Caco-2 (cell line): ENCODE data around the gene HIRA. TPM values are rescaled to one million over a fixed set of nuclear protein-coding genes. Genes with fewer than 3 reads are reported as not detected.

Experiments
- BruUV-seq: library from RNA; stranded (reverse); fragments of 400-500 nt; replicated peaks from 2 replicates; lab custom pipeline; 2021; lab: Mats Ljungman, UMichigan
- CTCF ChIA-PET: fragments of 300-600 bp; sonication (Branson Sonifier 250); formaldehyde crosslinking; loops from one replicate; lab custom pipeline; 2022; ENCODE audit warnings: antibody characterized with exemption; lab: Charles Lee
- POLR2A ChIA-PET: fragments of 300-600 bp; sonication (Branson Sonifier 250); formaldehyde crosslinking; loops from one replicate; lab custom pipeline; 2022; ENCODE audit warnings: antibody characterized with exemption; lab: Charles Lee
- DNase-seq, 2 experiments: peaks; one replicate each; pipeline versions ENCODE4 v3.0.0 to v3.0.0-alpha.2; 2020 to 2022
- H3K27me3 ChIP-seq: replicated peaks from 2 replicates; pipeline ENCODE4 v1.6.0; 2011; ENCODE audit warnings: low read length; ENCODE audit not compliant: control insufficient read depth, insufficient read depth
- H3K36me3 ChIP-seq: 2 replicates; pipeline ENCODE4 v1.5.1; 2011; ENCODE audit warnings: low read length; ENCODE audit not compliant: control insufficient read depth, insufficient read depth
- H3K4me1 ChIP-seq: fragments of 250-450 bp; sonication (Bioruptor Pico); 2 replicates; pipeline ENCODE4 v1.5.1; 2020; ENCODE audit warnings: mild to moderate bottlenecking
- H3K4me3 ChIP-seq: 2 replicates; pipeline ENCODE4 v1.5.1; 2011; ENCODE audit warnings: low read depth, mild to moderate bottlenecking, control low read depth, low read length
- H3K9me3 ChIP-seq: fragments of 250-450 bp; sonication (Bioruptor Pico); 2 replicates; pipeline ENCODE4 v1.5.1; 2020; ENCODE audit warnings: mild to moderate bottlenecking, moderate library complexity
- H3K27ac Mint-ChIP-seq: one replicate; pipeline ENCODE4 v1.8.0; 2022; ENCODE audit warnings: mixed read lengths; ENCODE audit not compliant: unreplicated experiment
- H3K27me3 Mint-ChIP-seq: one replicate; pipeline ENCODE4 v1.8.0; 2022; ENCODE audit warnings: mixed read lengths; ENCODE audit not compliant: insufficient read depth, unreplicated experiment
- H3K36me3 Mint-ChIP-seq: one replicate; pipeline ENCODE4 v1.8.0; 2022; ENCODE audit warnings: mild to moderate bottlenecking, mixed read lengths; ENCODE audit not compliant: insufficient read depth, unreplicated experiment
- H3K4me1 Mint-ChIP-seq: one replicate; pipeline ENCODE4 v1.8.0; 2022; ENCODE audit warnings: low read depth, mixed read lengths; ENCODE audit not compliant: unreplicated experiment
- H3K4me3 Mint-ChIP-seq: one replicate; pipeline ENCODE4 v1.8.0; 2022; ENCODE audit warnings: mild to moderate bottlenecking, moderate library complexity, mixed read lengths; ENCODE audit not compliant: unreplicated experiment
- H3K9me3 Mint-ChIP-seq: one replicate; pipeline ENCODE4 v1.8.0; 2022; ENCODE audit warnings: mixed read lengths; ENCODE audit not compliant: unreplicated experiment
- intact Hi-C: fragments of 100-400 bp; cut with micrococcal nuclease; formaldehyde crosslinking; loops from one replicate; pipeline ENCODE4 v1.10.0; 2022; ENCODE audit not compliant: unreplicated experiment
- total RNA-seq: library from RNA; stranded (reverse); gene quantifications from 2 replicates; pipeline ENCODE4 v1.2.3, GENCODE V29; 2022
- TF ChIP-seq, protein P1 (sequence below), 2 experiments: fragments of 200-600 bp in 1 of 2; IDR thresholded peaks; 1 replicate in 1 of 2; 2 replicates in 1 of 2; pipeline versions ENCODE4 v1.5.1 to v1.8.0; 2011 to 2022; ENCODE audit warnings: antibody characterized with exemption in 1 of 2, control low read depth in 1 of 2, inconsistent platforms in 1 of 2, low read depth in 1 of 2, low read length in 1 of 2, mild to moderate bottlenecking in 1 of 2, moderate library complexity in 1 of 2; ENCODE audit not compliant: insufficient read depth in 1 of 2, severe bottlenecking in 1 of 2, unreplicated experiment in 1 of 2

HIRA gene
- total RNA-seq, 1 experiment from 2014 or later = 60.1 TPM

DNA sequence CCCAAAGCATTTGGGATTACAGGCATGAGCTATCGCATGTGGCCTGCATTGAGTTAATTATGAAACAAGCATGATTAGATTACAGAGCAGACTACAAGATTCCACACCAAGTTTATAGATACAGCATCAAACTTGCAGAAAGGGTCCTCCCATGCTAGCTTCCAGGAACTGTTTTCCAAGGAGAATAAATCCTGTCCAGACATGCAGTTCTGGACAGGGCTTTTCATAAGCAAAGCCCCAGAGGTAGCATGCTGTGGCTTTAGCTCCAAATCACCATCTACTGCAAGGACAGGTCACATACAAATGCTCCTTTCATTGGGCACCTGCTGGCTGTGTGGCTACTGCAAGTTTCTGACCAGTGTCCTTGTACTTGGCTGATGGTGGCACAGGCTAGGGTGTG, 57.1 kb downstream of the HIRA start:
- Histone ChIP-seq H3K9me3 (no peaks in the 10 kb centered on the region), H3K4me1 (no peaks in the 10 kb centered on the region; the same call in 1 of the 2 replicates), H3K27me3 (no peaks in the 10 kb centered on the region), H3K4me3 (no peak overlapping the region), H3K36me3 (peaks cover 4% of the 10 kb centered on the region)
- Mint-ChIP-seq H3K4me3 (no peak overlapping the region), H3K36me3 (peaks cover 57% of the 10 kb centered on the region), H3K27ac (no peak overlapping the region), H3K9me3 (no peaks in the 10 kb centered on the region), H3K27me3 (no peaks in the 10 kb centered on the region), H3K4me1 (no peaks in the 10 kb centered on the region)
- intact Hi-C loops = no loop called here
- POLR2A ChIA-PET = no interaction called here
- DNase-seq = no peak
- CTCF ChIA-PET = no interaction called here
- TF ChIP-seq, protein P1, sequence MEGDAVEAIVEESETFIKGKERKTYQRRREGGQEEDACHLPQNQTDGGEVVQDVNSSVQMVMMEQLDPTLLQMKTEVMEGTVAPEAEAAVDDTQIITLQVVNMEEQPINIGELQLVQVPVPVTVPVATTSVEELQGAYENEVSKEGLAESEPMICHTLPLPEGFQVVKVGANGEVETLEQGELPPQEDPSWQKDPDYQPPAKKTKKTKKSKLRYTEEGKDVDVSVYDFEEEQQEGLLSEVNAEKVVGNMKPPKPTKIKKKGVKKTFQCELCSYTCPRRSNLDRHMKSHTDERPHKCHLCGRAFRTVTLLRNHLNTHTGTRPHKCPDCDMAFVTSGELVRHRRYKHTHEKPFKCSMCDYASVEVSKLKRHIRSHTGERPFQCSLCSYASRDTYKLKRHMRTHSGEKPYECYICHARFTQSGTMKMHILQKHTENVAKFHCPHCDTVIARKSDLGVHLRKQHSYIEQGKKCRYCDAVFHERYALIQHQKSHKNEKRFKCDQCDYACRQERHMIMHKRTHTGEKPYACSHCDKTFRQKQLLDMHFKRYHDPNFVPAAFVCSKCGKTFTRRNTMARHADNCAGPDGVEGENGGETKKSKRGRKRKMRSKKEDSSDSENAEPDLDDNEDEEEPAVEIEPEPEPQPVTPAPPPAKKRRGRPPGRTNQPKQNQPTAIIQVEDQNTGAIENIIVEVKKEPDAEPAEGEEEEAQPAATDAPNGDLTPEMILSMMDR (IDR thresholded peaks at IDR 0.05; ENCODE audit: insufficient read depth in 1 of 2, low read depth in 1 of 2, low read length in 1 of 2, severe bottlenecking in 1 of 2, unreplicated experiment in 1 of 2) = no peak
- no TSS peak for BruUV-seq

DNA sequence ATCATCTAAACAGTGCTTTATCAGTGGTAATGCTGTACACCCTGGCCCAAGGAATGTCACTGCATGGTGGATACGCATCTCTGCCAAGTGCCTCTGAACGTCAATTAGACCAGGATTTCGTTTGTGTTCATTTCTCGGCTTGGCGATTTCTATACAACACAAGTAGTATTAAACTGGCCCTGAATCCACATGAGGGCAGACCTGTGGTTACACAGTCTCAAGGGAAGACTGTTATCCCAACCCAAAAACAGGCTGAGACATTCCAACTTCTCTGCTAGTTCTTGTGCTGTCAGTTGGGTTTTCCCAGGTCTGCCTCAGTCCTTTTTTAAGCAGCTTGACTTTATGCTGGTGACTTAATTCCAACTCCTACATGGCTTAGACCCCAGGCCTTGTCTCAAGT, 58.1 kb downstream of the HIRA start:
- ChIA-PET POLR2A (no interaction called here), CTCF (no interaction called here)
- no TSS peak for BruUV-seq
- H3K27me3 Mint-ChIP-seq = no peaks in the 10 kb centered on the region
- no peaks in the 10 kb centered on the region for H3K9me3 ChIP-seq
- no peaks in the 10 kb centered on the region for H3K27me3 ChIP-seq
- no peak overlapping the region for H3K4me3 Mint-ChIP-seq
- no peak overlapping the region for H3K4me3 ChIP-seq
- no peaks in the 10 kb centered on the region for H3K9me3 Mint-ChIP-seq
- DNase-seq = no peak
- TF ChIP-seq, protein P1 (IDR thresholded peaks at IDR 0.05; ENCODE audit: insufficient read depth in 1 of 2, low read depth in 1 of 2, low read length in 1 of 2, severe bottlenecking in 1 of 2, unreplicated experiment in 1 of 2) = no peak
- H3K4me1 Mint-ChIP-seq = no peaks in the 10 kb centered on the region
- peaks cover 65% of the 10 kb centered on the region for H3K36me3 Mint-ChIP-seq
- no peak overlapping the region for H3K27ac Mint-ChIP-seq
- H3K4me1 ChIP-seq = no peaks in the 10 kb centered on the region; the same call in 1 of the 2 replicates
- intact Hi-C loops = no loop called here
- H3K36me3 ChIP-seq = peaks cover 4% of the 10 kb centered on the region

DNA sequence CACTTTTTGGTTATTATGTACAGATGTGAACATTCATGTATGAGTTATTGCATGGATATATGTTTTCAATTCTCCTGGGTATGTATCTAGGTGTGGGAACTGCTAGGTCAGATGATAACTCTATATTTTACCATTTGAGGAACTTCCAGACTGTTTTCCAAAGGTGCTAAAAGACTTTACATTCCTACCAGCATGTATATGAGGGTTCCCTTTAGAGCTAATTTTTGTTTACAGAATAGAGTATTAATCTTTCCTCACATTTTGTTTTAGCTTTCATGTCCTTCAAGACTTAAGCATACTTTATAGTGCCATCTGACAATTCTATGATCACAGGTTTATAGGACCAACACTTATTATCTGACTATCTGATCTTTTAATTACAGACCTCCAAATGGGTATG, 59.6 kb downstream of the HIRA start:
- POLR2A ChIA-PET = no interaction called here
- Histone ChIP-seq H3K27me3 (no peaks in the 10 kb centered on the region), H3K4me3 (no peak overlapping the region), H3K36me3 (peaks cover 2% of the 10 kb centered on the region), H3K4me1 (no peaks in the 10 kb centered on the region; the same call in 1 of the 2 replicates), H3K9me3 (no peaks in the 10 kb centered on the region)
- CTCF ChIA-PET = no interaction called here
- H3K4me1 Mint-ChIP-seq = no peaks in the 10 kb centered on the region
- DNase-seq = no peak
- BruUV-seq = no TSS peak
- intact Hi-C loops = no loop called here
- H3K9me3 Mint-ChIP-seq = no peaks in the 10 kb centered on the region
- TF ChIP-seq, protein P1 (IDR thresholded peaks at IDR 0.05; ENCODE audit: insufficient read depth in 1 of 2, low read depth in 1 of 2, low read length in 1 of 2, severe bottlenecking in 1 of 2, unreplicated experiment in 1 of 2) = no peak
- H3K27ac Mint-ChIP-seq = no peak overlapping the region
- H3K27me3 Mint-ChIP-seq = no peaks in the 10 kb centered on the region
- H3K36me3 Mint-ChIP-seq = peaks cover 73% of the 10 kb centered on the region
- no peak overlapping the region for H3K4me3 Mint-ChIP-seq
